DOHH2 (cell line): ENCODE results near the gene CAMTA1.

Experiments used
- H3F3A ChIP-seq: fragments of 200-600 bp; sonication (generic), shearing (Covaris generic); 2 replicates; pipeline ENCODE4 v1.6.0; 2016; ENCODE audit warnings: antibody characterized with exemption, mild to moderate bottlenecking; ENCODE audit not compliant: control insufficient read depth, insufficient read depth
- H3K27ac ChIP-seq: fragments of 200-600 bp; sonication (generic); 2 replicates; pipeline ENCODE4 v1.5.1; 2014; ENCODE audit warnings: low read depth, mild to moderate bottlenecking, low read length, moderate library complexity
- H3K27me3 ChIP-seq: fragments of 200-600 bp; sonication (generic); 2 replicates; pipeline ENCODE4 v1.6.1; 2014; ENCODE audit warnings: mild to moderate bottlenecking, low read length, mixed read lengths; ENCODE audit not compliant: control insufficient read depth
- H3K36me3 ChIP-seq: fragments of 200-600 bp; sonication (generic); 2 replicates; pipeline ENCODE4 v1.6.1; 2014; ENCODE audit warnings: mild to moderate bottlenecking, low read length, moderate library complexity, mixed read lengths; ENCODE audit not compliant: control insufficient read depth
- H3K4me1 ChIP-seq: fragments of 200-600 bp; sonication (generic); 2 replicates; pipeline ENCODE4 v1.6.1; 2014; ENCODE audit warnings: mild to moderate bottlenecking, low read length, mixed read lengths; ENCODE audit not compliant: control insufficient read depth
- H3K4me2 ChIP-seq: fragments of 200-600 bp; sonication (generic); 2 replicates; pipeline ENCODE4 v1.6.0; 2014; ENCODE audit warnings: mild to moderate bottlenecking, low read length, moderate library complexity
- H3K4me3 ChIP-seq: fragments of 200-600 bp; sonication (generic); 2 replicates; pipeline ENCODE4 v1.5.1; 2014; ENCODE audit warnings: mild to moderate bottlenecking, low read length, mixed read lengths
- H3K79me2 ChIP-seq: fragments of 200-600 bp; sonication (generic); 2 replicates; pipeline ENCODE4 v1.6.1; 2014; ENCODE audit warnings: mild to moderate bottlenecking, low read length, mixed read lengths; ENCODE audit not compliant: control insufficient read depth
- H3K9me2 ChIP-seq: fragments of 200-600 bp; sonication (generic); replicated peaks from 2 replicates; pipeline ENCODE4 v1.6.1; 2014; ENCODE audit warnings: mild to moderate bottlenecking, low read length, mixed read lengths; ENCODE audit not compliant: control insufficient read depth
- H3K9me3 ChIP-seq: fragments of 200-600 bp; sonication (generic); 2 replicates; pipeline ENCODE4 v1.6.1; 2014; ENCODE audit warnings: antibody characterized with exemption, low read length, mixed read lengths; ENCODE audit not compliant: control insufficient read depth, insufficient read depth
- H4K20me1 ChIP-seq: fragments of 200-600 bp; sonication (generic); 2 replicates; pipeline ENCODE4 v1.6.0; 2014; ENCODE audit warnings: low read depth, mild to moderate bottlenecking, antibody characterized with exemption, low read length, moderate library complexity; ENCODE audit not compliant: control insufficient read depth, insufficient read depth
- EZH2phosphoT487 ChIP-seq: fragments of 200-600 bp; sonication (generic); IDR thresholded peaks from 2 replicates; pipeline ENCODE4 v1.6.1; 2017; ENCODE audit warnings: borderline replicate concordance, mild to moderate bottlenecking, antibody characterized with exemption, low read length, moderate library complexity, mixed read lengths
- TF ChIP-seq, protein P1 (sequence below): fragments of 200-600 bp; sonication (generic); IDR thresholded peaks from one replicate; pipeline ENCODE4 v1.5.1; 2014; ENCODE audit warnings: antibody characterized with exemption, mild to moderate bottlenecking, low read depth, low read length; ENCODE audit not compliant: poor library complexity, severe bottlenecking

Gene CAMTA1

DNA sequence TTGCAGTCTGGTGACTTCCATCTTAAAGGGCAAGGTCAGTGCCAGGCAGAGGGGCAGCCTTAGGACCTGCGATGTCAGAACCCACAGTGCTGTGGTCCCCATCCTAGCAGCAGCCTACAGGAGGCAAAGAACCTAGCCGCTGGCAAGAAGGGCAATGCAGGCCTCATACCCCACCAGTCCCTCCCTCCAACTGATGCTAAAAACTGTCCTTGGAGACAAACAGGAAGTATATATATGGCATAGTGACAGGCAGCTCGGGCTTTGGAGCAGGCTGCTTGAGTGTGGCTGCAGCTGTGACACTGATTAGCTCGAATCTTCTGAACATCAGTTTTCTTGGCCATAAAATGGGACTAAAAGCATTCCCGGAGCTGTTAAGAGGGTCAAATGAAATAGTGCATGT is 829.9 kb downstream of the CAMTA1 start:
- no peak overlapping the region for H3K4me2 ChIP-seq
- H3K27me3 ChIP-seq: no peaks in the 10 kb centered on the region
- H3K27ac ChIP-seq: no peak overlapping the region
- no peaks in the 10 kb centered on the region for H3K79me2 ChIP-seq
- H4K20me1 ChIP-seq: no peaks in the 10 kb centered on the region
- no peaks in the 10 kb centered on the region for H3K9me2 ChIP-seq
- H3K4me1 ChIP-seq: no peaks in the 10 kb centered on the region
- TF ChIP-seq EZH2phosphoT487: no peak
- TF ChIP-seq, protein P1, sequence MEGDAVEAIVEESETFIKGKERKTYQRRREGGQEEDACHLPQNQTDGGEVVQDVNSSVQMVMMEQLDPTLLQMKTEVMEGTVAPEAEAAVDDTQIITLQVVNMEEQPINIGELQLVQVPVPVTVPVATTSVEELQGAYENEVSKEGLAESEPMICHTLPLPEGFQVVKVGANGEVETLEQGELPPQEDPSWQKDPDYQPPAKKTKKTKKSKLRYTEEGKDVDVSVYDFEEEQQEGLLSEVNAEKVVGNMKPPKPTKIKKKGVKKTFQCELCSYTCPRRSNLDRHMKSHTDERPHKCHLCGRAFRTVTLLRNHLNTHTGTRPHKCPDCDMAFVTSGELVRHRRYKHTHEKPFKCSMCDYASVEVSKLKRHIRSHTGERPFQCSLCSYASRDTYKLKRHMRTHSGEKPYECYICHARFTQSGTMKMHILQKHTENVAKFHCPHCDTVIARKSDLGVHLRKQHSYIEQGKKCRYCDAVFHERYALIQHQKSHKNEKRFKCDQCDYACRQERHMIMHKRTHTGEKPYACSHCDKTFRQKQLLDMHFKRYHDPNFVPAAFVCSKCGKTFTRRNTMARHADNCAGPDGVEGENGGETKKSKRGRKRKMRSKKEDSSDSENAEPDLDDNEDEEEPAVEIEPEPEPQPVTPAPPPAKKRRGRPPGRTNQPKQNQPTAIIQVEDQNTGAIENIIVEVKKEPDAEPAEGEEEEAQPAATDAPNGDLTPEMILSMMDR: no peak
- no peaks in the 10 kb centered on the region for H3K36me3 ChIP-seq
- no peaks in the 10 kb centered on the region for H3K9me3 ChIP-seq
- no peak overlapping the region for H3K4me3 ChIP-seq
- H3F3A ChIP-seq: no peaks in the 10 kb centered on the region

GRCh38 chr1:7616076-7616832 is 831.0 kb downstream of the CAMTA1 start:
- Histone ChIP-seq H3K27me3 (no peaks in the 10 kb centered on the region), H3K4me3 (no peak overlapping the region), H3K4me2 (no peak overlapping the region), H3K9me3 (no peaks in the 10 kb centered on the region), H3K9me2 (no peaks in the 10 kb centered on the region), H3K4me1 (no peaks in the 10 kb centered on the region), H3K79me2 (no peaks in the 10 kb centered on the region), H4K20me1 (no peaks in the 10 kb centered on the region), H3K27ac (no peak overlapping the region), H3F3A (no peaks in the 10 kb centered on the region), H3K36me3 (no peaks in the 10 kb centered on the region)
- TF ChIP-seq EZH2phosphoT487: no peak
- TF ChIP-seq, protein P1: no peak

DNA sequence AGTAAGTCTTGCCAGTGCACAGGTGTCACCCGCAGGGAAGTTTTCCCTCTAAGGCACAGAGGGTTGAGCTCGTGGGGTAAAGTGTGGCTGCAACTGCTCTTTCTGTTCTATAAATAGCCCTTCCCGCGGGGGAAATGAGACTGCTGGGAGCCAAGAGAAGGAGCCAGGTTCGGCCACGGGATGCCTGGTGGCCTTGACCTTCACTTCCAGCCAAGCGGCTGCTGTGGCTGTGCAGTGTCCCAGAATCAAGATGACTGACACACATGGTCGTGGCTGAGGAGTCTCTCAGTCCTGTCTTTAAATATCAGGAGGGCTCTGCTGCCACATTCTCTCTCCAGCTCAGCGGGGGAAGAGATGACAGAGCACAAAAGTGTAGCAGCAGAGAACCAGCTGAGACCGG is 831.7 kb downstream of the CAMTA1 start:
- Histone ChIP-seq H4K20me1 (no peaks in the 10 kb centered on the region), H3K79me2 (no peaks in the 10 kb centered on the region), H3K4me2 (no peak overlapping the region), H3K27ac (no peak overlapping the region), H3K9me2 (no peaks in the 10 kb centered on the region), H3K36me3 (no peaks in the 10 kb centered on the region), H3K9me3 (no peaks in the 10 kb centered on the region), H3K27me3 (no peaks in the 10 kb centered on the region), H3F3A (no peaks in the 10 kb centered on the region), H3K4me1 (no peaks in the 10 kb centered on the region), H3K4me3 (no peak overlapping the region)
- TF ChIP-seq, protein P1: no peak
- no peak for TF ChIP-seq EZH2phosphoT487
